Inferior parietal cortex (tissue), 1 donor: ENCODE results near the gene MUC20.
"Not testable (repeated sequence)": the region's sequence is repeated elsewhere in the genome, so short reads cannot be mapped to it uniquely, and the experiment has no call there.

ENCODE experiments used
- DNase-seq: peaks from one replicate; pipeline ENCODE4 v3.0.0-alpha.2; 2016; ENCODE audit errors: extremely low spot score

MUC20 gene

GRCh38 chr3:195693428-195694216, 27.2 kb upstream of the MUC20 start:
- no peak for DNase-seq

DNA sequence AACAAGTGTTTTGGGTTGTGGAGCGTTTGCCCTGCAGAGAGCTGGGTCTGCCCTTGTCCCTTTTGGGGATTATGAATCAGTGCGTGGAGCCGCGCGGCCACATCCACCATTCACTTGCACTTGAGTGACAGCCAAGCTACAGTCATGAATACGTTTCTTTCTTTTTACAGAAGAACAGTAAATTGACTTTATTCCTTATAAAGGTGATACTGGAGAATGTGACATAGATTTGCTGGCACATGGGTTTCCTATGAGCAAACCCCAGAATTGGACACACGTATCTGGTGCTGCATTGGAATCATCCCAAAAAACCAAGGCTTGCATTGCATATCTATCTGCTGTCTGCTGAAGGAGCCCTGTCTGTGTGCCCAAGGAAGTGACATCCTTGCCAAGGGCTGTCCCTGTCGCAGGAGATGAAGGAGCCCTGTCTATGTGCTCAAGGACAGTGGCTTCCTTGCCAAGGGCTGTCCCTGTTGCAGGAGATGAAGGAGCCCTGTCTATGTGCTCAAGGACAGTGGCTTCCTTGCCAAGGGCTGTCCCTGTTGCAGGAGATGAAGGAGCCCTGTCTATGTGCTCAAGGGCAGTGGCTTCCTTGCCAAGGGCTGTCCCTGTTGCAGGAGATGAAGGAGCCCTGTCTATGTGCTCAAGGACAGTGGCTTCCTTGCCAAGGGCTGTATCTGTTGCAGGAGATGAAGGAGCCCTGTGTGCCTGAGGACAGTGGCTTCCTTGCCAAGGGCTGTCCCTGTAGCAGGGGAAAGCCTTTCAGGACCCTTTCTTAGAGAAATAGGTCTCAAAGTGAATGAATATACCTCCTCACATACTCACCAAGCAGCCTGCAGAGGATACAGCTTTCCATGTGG, 26.3 kb upstream of the MUC20 start:
- DNase-seq, result not testable (repeated sequence)

- DNase-seq, result no peak
Observed at GRCh38 chr3:195696632-195697278, 24.0 kb upstream of the MUC20 start.

DNA sequence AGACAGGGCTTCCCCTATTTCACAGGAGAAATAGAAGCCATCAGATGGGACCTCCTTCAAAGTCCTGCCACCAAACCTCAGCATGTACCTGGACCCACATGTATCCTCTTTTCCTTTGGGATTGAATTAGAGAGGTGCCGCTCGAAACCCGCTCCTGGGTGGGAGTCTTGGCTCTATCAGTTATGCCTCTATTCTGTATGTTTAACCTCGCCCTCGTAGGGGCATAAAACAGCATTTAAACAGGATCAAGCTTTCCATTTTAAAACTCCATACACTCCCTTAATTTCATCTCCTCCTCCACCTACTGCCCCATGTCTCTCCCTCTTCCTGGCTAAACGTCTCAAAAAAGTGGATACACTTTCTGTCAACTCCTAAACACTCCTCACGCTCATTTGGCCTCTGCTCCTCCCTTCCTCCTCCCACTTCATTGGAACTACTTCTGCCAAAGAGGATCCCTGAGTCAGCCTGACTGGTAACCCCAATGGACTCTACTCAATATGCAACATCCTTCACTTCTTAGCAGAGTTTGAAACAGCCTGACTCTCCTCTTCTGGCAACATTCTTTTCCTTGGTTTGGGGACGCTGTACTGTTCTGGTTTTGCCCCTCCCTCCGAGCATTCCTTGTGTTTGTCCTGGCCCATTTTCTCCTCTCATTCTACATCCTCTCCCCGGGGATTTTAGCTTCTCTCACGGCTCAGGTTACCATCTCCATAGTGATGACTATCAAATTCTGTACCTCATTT, 23.0 kb upstream of the MUC20 start:
- DNase-seq, result no peak

- no peak for DNase-seq
Observed at GRCh38 chr3:195698325-195698646, 22.5 kb upstream of the MUC20 start.

DNA sequence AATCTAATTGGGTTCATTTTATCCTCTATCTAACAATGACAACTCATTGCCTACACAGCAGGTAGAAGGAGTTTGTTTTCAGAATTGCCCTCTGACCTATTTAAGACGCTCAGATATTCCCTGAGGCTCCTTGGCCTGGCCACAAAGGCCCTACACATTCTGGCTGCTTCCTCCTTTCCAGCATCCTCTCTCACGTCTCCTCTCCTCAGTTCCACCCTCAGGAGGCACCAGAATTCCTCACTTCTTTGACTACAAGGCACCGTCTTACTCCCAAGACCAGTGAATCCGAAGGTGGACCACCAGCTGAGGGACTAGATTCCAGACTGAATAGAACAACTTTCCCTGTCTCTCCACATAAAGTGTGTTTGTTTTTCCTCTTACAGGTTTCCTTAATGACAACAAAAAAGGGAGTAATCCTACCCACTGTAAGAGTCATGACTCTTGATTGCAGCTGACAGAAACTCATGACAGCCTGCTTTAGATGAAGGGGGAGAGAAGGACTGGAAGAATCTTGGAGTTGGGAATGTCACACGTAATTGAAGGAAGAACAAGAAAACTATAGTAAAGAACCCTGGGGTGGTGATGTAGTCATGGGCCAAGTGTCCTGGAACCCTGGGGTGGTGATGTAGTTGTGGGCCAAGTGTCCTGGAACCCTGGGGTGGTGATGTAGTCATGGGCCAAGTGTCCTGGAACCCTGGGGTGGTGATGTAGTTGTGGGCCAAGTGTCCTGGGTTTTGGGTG, 22.0 kb upstream of the MUC20 start:
- no peak for DNase-seq

GRCh38 chr3:195699388-195699771, 21.4 kb upstream of the MUC20 start:
- DNase-seq, result no peak

- DNase-seq, result no peak
Observed at GRCh38 chr3:195699860-195700259, 20.9 kb upstream of the MUC20 start.

- no peak for DNase-seq
Observed at GRCh38 chr3:195700319-195700718, 20.5 kb upstream of the MUC20 start.

- no peak for DNase-seq
Observed at GRCh38 chr3:195701042-195701915, 19.5 kb upstream of the MUC20 start.

- DNase-seq, result no peak
Observed at GRCh38 chr3:195703776-195704175, 17.0 kb upstream of the MUC20 start.

DNA sequence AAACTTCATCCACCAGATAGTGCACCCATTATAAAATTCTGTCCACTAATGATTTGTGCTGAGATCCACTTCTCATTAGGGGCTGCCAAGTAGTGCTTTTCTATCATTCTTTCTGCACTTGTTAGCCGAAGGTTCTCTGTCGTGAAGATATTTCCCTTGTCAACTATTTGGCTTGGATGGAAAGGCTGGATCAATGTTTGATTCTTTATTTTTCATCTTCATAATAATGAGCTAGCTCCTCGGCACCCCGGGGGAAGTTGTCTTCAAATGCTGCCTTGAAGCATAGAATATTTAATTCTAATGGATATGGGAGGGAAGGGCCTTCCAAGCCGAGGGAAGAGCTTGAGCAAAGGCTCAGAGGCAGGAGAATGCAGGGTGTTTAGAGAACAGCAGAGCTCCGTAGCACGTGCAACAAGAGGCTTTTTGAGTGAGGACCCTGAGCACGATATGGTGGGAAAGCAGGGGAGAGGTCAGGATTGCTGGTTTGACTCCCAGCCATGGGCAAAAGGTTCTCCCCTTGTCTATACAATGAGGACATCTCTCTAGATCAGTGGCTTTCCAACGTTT, 16.3 kb upstream of the MUC20 start:
- DNase-seq, result no peak

DNA sequence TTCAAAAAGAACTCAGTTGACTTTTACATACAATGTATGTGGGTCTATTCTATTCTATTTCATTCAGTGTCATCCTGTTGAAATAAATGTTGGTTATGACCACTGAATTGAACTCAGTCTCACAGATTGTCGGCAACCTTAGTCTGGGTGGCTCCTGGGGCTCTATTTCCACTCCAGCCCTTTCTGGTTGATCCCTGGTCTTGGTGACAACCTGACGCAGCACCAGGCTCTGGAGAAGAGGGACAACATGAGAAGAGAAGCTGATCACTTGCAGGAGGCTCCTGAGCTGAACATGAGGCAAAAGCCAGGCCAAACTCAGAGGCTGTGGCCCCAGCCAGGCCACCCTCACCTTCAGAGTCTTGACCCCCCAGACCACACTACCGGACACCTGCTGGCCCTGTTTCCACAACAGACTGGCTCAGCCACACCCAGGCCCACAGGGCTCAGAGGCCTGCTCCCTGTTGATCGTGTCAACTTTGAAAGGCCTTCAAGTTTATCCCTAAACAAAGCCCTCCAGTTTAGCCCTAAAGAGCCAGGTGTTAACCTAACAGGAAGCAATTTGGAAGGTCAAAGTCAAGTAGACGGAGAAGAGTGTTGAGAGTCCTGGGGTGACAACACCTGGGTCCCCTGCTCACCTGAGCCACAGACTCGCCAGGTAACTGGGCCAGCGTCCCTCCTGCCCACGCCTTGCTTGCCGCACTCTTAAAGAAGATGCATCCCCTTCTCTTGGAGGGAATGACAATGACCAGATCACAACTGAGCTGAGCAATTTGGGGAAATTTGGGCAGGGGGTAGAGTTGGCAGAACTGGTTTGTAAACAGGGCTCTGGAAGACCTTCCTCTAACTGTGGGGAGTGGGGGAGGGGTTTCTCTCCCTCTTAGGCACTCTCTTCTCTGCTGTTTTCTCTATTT, 15.4 kb upstream of the MUC20 start:
- no peak for DNase-seq

- no peak for DNase-seq
Observed at GRCh38 chr3:195708061-195708460, 12.7 kb upstream of the MUC20 start.

- no peak for DNase-seq
Observed at GRCh38 chr3:195708626-195709481, 11.9 kb upstream of the MUC20 start.

- DNase-seq, result no peak
Observed at GRCh38 chr3:195709676-195710085, 11.1 kb upstream of the MUC20 start.

GRCh38 chr3:195710126-195710905, 10.5 kb upstream of the MUC20 start:
- DNase-seq, result not testable (repeated sequence)
